8988T (cell line): ENCODE measurements around the gene PTPRN2.

Experiments used
- DNase-seq: peaks from one replicate; pipeline ENCODE4 v3.0.0; 2011

PTPRN2 gene

DNA sequence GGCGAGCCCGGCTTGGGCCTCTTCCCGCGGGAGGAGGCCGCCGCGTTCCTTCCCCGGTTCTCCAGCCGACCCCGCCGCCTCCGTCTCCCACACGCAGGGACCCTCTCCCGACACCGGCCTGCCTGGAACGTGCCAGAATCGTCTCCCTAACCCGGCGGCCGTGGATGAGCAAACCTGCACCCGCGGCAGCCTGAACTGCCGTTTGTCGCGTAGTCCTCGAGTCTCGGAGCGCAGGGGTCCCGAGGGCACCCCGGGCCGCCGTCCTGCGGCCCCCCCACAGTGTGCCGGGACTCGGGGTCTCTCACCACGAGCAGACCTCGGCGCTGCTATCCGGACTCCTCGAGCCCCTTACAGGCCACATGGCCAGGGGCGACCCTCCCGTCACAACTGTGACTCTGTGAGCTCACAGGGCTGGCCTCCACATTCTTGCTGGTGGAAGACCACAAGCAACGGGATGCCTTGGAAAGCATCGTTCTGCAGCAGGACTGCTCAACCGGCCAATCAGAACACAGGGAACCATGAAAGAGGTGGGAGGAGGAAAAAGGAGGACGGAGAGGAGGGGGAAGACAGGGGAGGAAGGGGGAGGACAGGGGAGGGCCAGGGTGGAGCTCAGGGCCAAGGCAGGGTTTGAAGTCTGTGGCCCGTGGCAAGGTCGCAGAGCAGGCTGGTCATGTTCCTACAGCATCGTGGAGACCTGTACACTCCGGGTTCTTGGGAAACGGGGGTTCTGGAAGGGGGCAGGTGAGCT, 973.9 kb downstream of the PTPRN2 start:
- no peak for DNase-seq

GRCh38 chr7:157612664-157613561, 974.7 kb downstream of the PTPRN2 start:
- no peak for DNase-seq

DNA sequence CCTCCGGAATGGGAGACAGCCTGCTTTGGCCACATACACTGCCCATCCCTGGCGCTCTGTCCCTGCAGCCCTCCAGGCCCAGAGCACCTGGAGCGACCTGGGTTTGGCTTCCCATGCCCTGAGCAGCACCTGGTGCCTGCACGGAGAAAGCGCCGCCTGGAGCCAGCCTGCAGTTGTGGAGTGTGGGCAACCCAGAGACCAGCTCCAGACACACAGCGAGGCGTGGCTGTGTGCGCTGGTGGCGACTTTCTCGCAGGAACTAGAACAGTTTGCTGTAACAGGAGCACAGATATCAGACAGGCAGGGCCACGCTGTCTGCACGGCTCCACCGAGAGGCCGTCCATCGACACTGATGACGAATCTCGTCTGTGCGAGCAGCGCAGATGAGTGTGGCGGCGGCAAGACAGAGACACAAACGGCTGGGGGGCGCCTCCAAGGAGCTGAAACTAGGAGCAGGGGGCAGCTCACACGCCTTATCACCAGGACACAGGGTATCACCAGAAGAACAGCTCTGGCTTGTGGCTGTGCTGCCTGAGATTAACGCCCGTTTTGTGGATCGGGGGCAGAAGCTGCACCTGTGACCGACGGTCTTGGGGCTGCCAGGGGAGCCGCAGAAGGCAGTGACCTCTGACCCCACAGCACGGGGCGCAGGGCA, 975.5 kb downstream of the PTPRN2 start:
- DNase-seq: no peak

DNA sequence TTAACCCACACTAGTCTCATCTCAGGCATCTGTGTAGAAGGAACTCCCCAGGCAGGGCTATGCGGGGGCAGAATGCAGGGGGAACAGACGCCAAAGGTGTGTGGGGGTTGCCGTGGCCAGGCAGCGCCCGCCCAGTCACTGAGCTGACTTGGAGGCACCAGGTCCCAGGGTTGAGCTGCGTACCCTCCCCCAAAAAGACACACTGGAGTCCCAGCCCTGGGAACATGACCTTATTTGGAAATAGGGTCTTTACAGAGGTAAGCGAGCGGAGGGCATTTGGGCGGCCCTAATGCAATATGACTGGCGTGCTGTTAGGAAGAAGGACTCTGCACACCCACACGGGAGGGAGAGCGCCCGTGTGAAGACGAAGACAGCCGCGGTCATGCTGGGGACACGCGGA, 976.3 kb downstream of the PTPRN2 start:
- DNase-seq: no peak

DNA sequence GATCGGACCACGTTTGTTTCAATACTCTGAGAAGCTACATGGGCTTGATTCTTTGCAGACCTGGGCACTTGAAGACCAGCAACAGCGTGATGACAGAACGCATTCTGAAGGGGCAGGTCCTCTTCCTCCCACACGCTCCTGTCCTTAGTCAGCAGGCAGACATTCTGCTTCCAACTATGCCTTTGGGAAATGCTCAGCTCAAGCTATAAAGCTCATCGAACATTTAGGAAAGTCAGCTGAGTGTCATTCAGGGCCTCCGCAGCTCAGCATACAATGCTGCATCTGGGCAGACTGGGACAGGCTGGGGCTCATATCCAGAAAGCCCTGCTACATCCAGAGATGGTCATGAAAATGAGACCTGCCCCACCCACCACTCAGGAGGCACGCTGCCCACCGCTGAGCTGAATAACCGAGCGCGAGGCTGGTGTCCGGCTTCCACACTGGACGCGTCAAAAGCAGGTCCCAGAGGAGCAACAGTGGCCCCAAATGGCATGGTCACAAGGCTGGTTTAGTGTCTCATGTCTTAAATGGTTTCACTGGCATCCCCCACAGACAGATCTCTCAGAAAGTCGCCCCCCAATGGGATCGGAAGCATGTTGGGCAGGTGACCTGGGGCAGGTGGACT, 976.8 kb downstream of the PTPRN2 start:
- DNase-seq: no peak

DNA sequence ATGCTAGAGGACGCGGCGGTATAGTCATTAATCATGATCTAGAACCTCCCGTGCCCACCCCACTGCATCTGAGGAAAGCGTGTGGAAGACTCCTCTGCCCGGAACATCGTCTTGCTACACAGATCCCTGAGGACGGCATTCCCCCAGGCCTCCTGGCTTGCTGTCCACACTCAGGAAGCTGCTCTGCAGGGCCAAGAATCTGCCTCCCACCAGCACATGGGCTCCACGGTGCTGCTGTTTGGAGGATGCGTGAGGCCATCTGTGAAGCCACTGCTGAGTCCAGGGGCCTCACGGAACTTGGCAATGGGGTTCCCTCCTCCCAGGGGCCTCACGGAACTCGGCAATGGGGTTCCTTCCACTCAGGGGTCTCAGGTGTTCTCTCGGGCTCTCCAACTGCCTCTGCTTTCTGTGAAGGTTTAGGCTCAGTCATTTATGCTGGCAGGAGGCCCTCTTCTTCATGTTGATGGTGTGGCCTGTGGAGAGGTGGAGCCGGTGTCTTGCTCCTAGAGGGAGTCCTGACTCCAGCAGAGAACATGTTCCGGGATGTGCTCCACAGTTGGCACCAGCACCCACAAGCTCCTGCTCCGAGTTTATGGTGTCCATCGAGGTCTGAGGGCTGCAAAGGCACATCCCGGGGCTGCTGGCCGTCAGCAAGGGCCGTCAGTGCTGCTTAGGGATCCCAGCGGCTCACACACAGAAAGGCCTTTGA, 977.5 kb downstream of the PTPRN2 start:
- DNase-seq: no peak

DNA sequence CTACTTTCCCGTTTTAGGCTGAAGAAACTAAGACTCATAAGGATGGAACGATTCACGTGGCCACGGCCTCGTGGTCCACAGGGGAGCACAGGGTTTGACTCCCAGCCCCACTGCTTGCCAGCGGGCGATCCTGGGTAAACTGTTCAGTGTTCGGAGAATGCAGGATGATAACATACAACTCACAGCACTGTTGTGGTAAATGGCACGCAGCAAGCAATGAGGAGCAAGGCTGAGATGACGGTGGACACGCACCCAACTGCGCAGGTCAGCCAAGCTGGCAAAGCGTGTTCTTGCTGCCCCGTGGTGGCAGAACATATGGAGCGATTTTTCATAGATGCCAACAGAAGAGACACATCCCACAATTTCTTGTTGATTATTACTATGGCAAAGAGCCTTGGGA, 978.1 kb downstream of the PTPRN2 start:
- no peak for DNase-seq

DNA sequence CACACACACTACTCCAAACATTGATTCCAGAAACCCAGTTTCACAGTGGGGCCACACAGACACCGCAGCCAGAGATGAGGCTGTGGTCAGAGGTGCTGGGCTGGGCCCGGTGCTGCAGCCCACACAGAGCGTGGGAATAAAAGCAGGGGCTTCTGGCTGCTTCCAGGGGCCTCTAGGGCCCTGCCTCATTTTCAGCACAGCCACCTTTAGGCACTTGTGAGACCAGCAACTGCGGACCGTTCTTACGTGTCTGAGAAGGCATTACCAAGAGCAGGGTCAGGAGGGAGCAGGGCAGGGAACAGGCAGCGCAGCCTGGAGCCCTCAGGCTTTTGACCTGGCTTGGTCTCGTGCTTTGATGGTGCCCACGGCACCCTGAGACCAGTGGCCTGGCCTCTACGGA, 980.4 kb downstream of the PTPRN2 start:
- DNase-seq: no peak

DNA sequence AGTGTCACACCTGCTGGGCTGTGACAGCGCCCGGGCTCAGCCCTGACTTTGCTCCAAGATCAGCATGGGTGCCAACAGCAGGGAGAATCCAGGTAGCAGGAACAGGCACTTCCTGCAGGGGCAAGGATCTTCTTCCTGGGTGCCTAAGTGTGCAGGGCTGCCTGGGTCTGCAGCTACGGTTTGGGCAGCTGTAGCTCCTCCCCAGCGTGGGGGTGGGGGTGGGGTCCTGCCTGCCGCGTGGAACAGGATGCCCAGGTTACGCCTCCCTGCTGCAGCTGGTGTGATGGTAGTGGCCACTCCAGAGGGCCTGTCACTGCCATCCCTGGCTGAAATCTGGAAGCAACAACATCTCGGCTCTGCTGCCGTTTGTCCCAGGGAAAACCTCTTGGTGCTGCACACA, 981.5 kb downstream of the PTPRN2 start:
- no peak for DNase-seq

GRCh38 chr7:157605638-157606037, 982.0 kb downstream of the PTPRN2 start:
- DNase-seq: no peak

GRCh38 chr7:157604661-157605381, 982.8 kb downstream of the PTPRN2 start:
- no peak for DNase-seq

DNA sequence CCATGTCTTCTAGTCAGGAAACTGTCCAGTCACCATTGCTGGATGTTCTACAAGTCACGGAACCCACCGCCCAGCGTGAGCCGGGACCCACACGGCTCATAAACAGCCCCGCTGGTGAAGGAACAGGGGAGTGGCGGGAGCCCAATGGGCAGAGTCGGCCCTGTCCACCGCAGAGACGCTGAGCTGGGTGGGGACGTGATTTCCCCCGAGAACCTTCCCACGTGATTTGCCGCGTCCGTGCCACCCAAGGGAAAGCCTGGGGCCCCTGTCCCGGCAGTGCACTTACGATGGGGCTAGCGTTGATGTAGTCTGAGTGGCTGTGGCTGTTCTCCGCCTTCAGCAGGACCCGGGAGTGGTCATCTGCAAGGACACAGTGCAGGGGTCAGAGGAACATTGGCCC, 983.9 kb downstream of the PTPRN2 start:
- DNase-seq: no peak

- DNase-seq: no peak
Observed at GRCh38 chr7:157603005-157603404, 984.6 kb downstream of the PTPRN2 start.

DNA sequence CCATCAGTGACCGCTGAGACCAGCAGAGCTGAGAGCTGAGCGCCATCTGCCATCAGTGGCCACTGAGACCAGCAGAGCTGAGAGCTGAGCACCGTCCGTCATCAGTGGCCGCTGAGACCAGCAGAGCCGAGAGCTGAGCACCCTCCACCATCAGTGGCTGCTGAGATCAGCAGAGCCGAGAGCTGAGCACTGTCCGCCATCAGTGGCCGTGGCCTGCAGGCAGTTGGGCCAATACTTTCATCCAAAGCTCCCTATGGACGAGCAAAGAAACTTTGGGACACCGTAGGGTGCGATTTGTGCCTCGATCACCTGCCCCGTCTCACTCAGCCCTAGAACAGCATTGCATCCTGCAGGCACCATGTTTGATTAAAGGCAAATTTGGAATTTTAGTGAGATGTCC, 985.0 kb downstream of the PTPRN2 start:
- no peak for DNase-seq

GRCh38 chr7:157602156-157602555, 985.5 kb downstream of the PTPRN2 start:
- DNase-seq: no peak

DNA sequence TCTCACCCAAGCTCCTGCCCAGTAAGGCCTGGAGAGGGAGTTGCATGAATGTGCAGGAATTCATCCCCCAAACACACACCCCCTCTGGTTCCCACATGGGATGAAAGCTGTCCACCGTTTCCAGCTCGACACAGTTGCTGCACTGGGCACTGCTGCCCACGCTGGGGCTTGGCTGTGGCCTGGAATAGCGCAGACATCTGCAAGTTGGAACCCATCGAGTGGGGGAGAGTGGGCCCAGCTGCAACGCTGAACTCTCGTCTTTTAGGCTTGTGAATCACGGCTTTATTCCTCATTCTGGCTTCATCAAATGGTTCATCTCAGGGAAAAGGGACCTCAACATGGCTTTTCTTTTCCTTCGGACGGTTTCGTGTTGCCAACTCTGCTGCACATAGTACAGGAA, 986.1 kb downstream of the PTPRN2 start:
- no peak for DNase-seq

- DNase-seq: no peak
Observed at GRCh38 chr7:157599491-157599890, 988.1 kb downstream of the PTPRN2 start.

DNA sequence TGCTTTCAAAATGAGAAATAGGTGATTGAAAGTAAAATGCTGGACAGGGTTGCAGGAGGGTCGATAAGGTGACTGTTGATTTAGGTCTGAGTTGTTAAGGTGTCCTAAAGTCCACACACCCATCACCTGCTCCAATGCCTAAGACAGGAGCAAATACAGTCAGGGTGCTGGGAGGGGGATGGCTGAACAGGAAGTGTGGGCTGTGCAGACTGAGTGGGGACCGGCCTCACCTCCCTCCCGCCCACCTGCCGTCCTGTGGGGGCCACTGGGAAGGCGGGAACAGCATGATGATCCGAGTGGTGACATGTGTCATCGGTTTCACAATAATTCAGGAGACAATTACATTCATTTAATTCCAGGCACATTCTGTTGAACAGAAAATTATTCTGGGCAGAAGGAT, 990.1 kb downstream of the PTPRN2 start:
- no peak for DNase-seq

DNA sequence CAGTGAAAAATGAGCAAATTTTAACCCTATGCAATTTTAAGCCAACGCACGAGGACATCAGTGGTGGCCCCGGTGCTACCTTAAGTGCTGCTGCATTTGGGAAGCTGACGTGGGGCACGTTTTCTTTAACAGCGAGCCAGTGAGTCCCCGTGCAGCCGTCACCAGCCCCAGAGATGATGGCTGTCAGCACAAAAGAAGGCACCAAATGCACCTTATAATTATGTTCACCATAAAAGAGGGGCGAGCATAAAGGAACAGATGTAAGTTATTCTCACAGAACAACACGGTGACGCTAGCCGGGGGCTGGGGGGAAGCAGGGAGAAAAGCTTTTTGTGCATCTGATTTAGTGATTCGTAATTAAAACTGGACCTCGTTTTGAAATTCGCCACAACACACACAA, 990.7 kb downstream of the PTPRN2 start:
- no peak for DNase-seq

GRCh38 chr7:157596471-157596870, 991.2 kb downstream of the PTPRN2 start:
- no peak for DNase-seq

- DNase-seq: no peak
Observed at GRCh38 chr7:157596026-157596425, 991.6 kb downstream of the PTPRN2 start.
